NCI-H345 (cell line): ENCODE measurements around the gene LCAT.
A peak's percentile ranks its signal among the peaks of the same experiment; 100 is the strongest.
"Not testable (repeated sequence)": the region's sequence is repeated elsewhere in the genome, so short reads cannot be mapped to it uniquely, and the experiment has no call there.

Source experiments
- DNase-seq: peaks from one replicate; lab custom pipeline; 2025; lab: John Stamatoyannopoulos, UW

LCAT gene, protein sequence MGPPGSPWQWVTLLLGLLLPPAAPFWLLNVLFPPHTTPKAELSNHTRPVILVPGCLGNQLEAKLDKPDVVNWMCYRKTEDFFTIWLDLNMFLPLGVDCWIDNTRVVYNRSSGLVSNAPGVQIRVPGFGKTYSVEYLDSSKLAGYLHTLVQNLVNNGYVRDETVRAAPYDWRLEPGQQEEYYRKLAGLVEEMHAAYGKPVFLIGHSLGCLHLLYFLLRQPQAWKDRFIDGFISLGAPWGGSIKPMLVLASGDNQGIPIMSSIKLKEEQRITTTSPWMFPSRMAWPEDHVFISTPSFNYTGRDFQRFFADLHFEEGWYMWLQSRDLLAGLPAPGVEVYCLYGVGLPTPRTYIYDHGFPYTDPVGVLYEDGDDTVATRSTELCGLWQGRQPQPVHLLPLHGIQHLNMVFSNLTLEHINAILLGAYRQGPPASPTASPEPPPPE

DNA sequence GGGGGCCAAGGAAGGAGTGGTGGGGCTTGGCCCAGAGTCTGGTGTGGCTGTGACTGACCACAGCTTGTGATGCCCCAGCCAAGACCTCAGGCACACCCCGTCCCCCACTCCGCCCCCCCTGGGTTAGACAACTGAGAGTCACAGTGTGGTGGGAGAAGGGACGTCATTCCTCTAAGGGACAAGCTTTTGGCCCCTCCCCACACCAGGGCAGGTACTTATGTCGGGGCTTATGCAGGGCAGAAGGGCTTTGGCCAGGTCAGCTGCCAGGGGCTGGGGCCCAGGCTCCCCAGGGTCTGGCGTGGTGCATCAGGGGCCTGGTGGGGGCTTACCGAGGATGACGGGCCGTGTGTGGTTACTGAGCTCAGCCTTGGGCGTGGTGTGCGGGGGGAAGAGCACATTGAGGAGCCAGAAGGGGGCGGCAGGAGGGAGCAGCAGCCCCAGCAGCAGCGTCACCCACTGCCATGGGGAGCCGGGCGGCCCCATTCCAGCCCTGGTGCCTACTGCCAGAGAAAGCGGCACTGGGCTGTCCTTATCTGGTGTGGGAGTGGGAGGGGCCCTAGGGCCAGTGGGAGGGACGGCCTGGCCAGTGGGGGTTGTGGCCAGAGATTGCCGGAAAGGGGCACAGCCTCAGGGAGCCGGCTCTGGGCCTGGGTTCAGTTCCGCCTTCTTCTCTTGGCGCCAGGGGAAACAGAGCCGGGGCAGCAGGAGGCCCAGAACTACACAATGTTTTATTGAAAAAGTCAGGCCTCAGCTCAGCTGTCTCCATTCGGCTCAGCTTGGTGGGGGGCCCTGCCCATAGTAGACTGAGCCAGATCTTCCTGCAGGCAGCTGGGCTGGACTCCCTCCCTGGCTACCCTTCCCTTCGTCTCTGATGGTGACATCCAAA, at the start of gene LCAT:
TSS of gene LCAT (minus strand) at position 502 of the 886 bp plus-strand sequence. CDS start at position 483, 19 bp downstream.
- no peak for DNase-seq

DNA sequence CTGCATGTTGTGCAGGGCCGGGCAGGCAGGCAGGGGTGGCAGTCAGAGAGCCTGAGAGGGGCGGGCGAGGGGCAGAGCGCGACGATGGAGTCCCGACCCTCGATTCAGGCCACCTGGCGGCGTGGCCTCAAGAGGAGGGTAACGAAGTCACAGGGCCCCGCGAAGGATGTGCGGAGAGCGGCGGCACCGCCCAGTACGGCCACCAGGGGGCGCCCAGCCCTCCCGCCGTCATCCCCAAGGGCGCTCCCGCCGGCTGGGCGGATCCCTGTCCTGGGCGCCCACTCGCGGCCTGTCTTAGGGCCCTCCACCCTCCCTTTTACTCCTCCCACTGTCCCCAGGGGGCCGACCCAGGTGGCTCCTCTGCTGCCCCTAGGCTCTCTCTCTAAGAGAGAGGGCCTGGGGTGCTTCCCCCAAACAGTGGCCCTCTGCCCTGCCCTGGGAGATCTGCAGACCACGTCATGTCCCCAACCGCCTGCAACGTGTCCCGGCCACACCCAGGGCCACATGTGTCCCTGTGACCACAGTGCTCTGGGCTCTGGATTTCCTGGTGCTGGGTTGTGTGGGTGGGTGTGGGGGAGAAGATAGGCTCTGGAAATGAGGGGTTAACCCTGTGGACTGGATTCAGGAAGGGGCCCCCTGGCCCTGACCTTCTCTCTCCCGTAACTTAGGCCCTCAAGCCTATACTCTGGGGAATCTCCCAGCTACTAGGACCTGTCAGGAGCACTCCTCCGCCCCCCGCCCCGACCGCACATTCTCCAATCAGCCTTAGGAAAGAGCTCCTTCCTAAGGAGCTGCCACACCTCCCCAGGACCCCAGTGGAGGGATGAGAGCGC, 49.5 kb upstream of the LCAT start:
- DNase-seq: peak; percentile 40

DNA sequence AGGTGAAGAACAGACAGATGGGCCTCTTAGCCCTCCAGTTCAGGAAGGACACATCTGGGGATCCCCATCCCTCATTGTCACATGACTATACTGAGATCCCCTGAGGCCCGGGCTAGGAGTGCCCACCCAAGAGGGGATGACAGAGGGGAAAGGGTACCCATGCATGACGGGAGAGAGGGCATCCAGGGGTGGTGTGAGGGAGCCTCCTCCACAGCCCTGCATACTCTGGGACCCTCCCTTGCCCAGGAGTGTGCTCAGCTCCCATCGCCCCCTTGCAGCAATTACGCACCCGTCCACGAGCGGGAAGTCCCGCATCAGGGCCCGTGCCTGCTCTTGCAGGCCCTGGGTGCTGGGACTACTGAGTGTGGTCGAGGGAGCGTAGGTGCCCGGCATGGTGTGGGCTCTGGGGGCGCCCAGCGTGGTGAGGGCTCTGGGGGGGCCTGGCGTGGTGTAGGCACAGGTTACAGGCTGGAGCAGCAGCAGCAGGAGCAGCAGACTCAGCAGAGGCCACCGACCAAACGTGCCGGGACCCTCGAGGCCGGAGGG, 48.8 kb upstream of the LCAT start:
- no peak for DNase-seq

DNA sequence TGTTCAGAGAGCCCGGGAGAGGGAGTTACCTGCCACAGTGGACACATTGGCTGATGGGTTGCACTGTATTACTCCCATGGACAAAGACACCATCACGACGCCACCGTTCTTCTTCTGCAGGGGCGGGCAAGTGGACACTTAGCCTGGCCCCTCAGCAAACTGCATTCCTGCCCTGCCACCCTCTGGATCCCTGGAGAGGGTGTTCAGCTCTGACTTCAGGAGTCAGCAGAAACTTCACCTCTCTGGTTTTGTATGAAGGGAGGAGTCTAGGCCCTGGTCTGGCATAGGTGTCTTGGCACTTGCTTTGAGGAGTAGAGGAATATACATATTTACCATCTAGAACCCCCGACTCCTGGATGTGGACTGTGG, 46.1 kb upstream of the LCAT start:
- DNase-seq: no peak

DNA sequence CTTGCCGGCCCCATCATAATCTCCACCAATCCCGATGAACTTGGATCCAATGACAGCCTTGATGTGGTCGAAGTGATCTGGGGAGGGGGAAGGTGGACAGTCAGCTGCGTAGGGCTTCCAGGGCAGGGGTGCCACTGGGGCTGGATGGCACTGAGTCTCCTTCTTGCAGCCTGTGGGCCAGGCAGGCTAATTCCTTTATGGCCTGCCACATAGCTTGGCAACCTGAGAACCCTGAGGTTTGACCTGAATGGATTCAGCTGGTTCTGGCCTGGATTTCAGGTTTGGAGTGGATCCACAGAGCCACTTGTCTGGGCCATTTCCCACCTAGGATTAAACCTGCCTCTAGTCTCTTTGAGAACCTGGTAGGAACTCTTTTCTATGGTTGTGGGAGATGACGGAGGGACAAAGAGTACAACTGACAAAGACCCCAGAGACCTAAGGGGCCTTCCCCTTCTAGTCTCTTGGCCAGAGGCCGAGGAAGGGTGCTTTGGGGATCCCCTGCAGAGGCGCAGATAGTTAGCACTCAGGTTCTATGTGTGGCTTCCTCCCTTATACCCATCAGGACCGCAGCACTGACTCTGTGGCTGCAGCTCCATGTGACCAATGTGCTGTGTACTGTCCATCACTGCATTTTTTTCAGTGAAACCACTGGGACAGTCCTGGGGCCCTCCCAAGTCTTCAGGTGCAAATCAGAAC, 45.5 kb upstream of the LCAT start:
- no peak for DNase-seq

DNA sequence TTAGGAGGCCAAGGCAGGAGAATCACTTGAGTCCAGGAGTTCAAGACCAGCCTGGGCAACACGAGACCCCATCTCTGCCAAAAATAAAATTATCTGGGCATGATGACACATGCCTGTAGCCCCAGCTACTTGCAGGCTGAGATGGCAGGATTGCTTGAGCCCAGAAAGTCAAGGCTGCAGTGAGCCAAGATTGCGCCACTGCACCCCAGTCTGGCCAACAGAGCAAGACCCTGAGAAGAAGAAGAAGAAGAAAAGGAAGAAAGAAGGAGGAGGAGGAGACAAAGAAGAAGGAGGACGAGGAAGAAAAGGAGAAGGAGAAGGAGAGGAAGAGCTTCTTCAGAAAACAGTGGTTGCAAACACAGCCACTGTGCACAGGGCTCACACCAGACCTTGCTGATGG, 44.8 kb upstream of the LCAT start:
- no peak for DNase-seq

DNA sequence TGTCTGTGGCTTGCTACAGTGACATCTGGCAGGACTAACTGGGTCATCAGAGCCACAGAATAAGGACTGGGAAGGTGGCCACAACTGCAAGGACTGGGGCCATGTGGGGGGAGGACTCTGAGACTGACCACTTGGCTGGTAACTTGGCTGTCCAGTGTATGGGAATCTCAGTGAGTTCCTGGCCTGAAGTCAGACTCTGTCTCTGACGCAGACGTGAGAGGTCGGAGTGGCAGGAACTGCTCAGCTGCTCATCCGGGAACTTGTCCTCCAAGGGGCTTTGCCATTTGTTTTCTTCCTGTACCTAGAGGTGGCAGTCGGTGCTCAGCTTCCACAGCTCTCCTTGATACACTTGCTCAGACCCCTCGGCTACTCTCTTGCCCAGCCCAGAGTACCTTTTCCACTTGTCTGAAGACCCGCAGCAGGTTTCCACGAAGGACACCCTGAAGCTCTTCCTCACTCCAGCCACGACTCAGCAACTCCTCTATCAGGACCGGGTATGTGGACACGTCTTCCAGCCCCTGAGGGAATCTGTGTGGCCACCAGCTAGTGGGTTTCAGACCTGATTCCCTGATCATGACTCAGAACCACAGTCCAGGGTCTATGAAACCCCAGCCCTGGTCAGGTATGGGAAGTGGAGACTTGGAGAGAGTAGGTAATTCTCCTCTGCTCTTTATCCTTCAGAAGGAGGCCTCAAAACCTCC, 43.7 kb upstream of the LCAT start:
- DNase-seq: no peak

DNA sequence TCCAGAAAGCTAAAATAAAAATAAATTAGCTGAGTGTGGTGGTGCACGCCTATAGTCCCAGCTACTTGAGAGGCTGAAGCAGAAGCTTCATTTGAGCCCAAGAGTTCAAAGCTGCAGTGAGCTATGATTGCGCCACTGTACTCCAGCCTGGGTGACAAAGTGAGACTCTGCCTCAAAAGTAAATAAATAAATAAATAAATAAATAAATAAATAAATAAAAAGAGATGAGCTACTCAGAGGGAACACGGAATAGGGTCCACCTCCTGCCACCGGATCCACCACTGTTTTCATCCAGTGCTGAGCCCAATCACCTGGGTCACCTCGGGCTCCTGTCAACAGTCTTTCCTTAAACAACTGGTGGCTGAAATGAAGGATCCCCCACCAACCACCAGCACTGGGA, 43.0 kb upstream of the LCAT start:
- no peak for DNase-seq

DNA sequence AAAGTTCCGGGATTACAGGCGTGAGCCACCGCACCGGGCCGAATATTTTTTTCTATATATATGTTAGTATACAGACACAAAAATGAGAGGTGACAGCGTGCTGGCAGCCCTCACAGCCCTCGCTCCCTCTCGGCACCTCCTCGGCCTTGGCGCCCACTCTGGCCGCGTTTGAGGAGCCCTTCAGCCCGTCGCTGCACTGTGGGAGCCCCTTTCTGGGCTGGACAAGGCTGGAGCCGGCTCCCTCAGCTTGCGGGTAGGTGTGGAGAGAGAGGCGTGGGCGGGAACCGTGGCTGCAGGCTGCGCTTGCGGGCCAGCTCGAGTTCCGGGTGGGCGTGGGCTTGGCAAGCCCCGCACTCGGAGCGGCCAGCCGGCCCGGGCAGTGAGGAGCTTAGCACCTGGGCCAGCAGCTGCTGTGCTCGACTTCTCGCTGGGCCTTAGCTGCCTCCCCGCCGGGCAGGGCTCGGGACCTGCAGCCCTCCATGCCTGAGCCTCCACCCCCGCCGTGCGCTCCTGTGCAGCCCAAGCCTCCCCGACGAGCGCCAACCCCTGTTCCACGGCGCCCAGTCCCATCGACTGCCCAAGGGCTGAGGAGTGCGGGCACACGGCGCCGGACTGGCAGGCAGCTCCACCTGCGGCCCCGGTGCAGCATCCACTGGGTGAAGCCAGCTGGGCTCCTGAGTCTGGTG, 38.2 kb upstream of the LCAT start:
- no peak for DNase-seq

DNA sequence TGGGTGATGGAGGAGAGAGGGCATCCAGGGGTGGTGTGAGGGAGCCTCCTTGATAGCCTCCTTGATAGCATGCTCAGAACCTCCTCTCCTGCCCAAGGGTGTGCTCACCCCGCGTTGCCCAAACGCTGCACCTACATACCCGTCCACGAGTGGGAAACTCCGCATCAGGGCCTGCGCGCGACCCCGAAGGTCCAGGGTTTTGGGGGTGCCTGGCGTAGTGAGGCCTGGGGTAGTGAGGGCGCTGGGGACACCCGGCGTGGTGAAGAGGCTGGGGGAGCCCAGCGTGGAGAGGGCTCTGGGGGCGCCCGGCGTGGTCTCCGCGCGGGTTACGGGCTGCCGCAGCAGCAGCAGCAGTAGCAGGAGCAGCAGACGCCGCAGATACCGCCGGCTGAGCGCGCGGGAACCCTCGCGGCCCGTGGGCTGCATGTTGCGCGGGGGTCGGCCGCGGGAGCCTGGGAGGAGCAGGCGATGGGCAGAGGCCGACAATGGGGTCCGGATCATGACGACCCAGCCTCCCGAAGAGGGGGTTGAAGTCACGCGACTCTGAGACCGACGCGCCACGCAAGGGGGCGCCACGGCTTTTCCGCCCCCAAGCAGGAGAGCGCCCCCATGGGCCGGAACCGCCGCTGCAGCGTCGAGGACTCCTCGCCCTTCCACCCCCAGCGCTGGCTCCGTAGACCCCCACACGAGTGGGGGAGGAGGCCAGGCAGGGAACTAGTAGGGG, 36.2 kb upstream of the LCAT start, which contains the start of gene DPEP3:
TSS of gene DPEP3 (minus strand) at position 545 of the 724 bp plus-strand sequence. CDS start at position 426, 119 bp downstream.
- DNase-seq: no peak

DNA sequence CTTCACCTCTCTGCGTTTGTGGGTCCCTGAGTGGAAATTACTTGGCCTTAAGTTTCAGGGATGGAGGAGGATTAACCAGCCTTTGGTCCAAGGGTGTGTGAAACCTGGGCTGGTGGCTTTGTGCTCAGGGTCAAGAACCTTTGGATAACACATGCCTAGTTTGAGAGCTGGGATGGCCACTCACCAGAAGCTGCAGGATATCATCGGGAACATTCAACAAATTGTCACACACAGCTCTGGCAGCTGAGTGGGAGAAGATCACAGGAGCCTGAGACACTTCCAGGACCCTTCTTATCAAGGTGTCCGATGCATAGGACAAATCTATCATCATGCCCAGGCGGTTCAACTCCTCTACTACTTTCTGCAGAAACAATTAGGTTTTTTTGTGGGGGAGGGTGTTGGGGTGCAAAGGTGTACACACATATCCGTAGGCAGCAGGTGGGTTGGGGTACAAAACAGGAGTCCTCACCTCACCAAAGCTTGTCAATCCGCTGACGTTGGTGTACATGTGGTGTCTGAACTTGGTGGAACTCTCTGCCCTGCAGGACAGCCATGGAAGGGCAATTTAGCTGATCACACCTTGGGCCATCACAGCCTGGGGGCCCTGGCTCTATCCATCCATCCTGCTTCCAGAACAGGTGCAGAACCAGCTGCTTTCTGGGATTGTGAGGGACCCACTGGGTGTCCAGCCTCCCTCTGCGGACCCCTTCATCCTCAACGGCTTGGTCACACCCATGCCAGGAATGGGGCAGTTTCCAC, 33.7 kb upstream of the LCAT start:
- DNase-seq: no peak

DNA sequence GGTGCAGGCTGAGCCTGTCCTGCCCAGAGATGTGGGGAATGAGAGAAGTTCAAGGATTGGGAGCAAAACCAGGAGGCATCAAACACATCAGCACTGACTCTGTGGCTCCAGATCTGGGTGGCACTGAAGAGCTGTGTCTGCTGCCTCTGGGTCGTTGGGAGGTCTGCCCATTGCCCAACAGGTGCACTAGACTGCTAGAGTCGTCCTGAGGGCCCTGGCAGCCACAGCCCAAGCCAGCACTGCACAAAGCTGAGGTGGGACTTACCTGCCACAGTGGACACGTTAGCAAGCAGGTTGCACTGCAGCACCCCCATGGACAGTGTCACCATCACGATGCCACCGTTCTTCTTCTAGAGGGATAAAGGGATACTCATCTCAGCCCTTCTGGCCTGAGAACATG, 33.1 kb upstream of the LCAT start:
- DNase-seq: no peak

DNA sequence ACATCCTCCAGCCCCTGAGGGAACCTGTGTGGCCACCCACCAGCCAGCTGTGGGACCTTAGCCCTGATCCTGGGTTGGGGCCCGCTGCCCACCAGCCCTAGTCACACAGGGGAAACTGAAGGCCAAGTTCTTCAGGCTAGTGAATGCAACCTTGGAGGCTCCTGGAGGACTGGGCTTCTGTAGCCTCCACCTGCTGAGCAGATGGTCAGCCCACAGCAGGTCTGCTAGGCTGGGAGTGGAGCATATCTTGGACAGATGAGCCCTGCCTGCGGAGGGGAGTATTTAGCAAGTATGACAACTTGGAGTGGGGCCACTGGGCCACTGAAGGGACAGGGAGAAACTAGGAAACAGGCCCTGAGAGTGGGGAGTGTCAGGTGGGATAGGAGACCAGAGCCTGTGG, 32.3 kb upstream of the LCAT start:
- no peak for DNase-seq

DNA sequence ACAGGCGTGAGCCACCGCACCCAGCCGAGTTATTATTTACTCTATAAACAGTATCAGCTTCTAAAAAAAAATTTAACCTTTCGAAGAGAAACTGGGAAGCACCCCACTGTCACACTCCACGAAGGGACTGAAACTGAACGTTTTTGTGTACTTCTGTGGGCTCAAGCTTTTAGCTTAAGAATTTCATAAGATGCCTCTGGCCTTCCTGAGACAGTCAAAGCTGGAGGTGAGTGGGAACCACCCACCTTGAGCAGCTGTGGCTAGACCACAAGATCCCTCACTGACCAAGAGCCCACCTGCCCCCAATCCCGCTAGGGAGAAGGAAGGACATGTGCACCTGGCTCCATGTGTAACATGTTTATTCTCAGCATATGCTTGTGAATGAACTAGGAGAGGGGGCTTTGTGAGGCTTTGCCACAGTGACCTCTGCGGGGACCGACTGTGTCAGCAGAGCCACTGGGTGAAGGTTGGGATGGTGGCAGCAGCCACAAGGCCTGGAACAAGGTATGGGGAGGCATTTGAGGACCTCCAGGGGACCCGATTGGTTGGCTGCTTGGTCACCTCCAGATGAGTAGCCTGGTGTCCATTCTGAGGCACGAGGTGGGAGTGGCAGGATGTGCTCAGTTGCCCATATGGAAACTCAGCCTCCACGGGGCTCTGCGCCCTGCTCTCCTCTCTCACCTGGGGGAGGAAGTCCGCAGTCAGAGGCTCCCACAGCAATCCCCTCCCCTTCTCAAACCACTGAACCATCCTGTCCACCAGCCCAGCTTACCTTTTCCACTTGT, 31.6 kb upstream of the LCAT start:
- DNase-seq: no peak

DNA sequence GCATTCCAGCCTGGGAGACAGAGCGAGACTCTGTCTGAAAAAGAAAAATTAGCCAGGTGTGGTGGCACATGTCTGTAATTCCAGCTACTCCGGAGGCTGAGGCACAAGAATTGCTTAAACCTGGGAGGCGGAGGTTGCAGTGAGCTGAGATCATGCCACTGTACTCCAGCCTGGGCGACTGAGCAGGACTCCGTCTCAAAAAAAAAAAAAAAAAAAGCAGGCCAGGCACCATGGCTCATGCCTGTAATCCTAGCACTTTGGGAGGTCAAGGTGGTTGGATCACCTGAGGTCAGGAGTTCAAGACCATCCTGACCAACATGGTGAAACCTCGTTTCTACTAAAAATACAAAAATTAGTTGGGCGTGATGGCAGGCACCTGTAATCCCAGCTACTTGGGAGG, 28.4 kb upstream of the LCAT start:
- DNase-seq: not testable (repeated sequence)

DNA sequence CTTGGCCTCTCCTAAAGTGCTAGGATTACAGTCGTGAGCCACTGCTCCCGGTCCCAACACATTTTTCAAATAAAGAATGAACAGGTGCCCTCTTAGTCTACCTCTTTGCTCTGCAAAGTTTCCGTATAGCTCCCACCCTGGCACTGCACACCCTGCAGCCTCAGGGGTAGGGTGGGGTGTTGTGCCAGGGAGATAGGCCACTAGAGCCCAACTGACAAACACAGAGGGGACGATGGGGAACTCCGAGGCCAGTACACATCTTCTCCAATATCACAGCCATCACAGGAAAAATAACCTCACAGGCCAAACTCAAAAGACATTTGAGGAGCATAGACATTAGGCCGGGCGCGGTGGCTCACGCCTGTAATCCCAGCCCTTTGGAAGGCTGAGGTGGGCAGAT, 27.2 kb upstream of the LCAT start:
- no peak for DNase-seq

DNA sequence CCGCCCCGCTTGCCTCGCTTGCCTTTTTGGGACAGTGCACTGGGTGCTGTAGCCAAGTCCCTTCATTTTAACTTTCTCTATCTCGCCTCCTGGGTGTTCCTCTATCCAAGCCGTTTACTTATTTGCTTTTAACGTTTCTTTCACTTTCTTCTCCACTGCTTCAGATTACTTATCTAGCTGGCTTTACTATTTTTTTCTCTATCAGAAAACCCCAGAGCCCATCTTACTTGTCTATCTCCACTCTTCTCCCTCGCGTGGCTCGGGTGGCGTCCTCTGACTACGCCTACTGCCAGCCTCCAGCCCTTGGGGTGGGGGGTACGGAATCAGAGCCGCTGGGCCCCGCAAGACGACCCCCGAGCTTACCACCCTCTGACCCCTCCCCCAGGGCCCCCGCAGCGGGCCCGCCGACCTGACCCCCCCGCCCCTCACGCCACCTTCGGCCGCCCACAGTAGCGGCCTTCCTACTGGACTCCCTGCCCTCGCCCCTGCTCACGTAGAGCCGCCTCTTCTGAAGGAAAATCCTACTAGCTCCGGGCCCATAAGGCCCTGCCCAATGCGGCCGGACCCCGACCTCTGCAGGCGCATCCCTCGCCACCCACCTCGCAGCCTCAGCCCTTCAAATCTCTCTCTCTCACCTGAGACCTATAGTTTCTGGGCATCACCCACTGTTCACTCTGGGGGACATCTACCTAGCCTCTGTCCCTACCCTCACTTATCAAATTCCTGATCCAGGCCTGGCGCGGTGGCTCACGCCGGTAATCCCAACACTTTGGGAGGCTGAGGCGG, 25.5 kb upstream of the LCAT start:
- DNase-seq: no peak
